ENCODE measurements around the gene AGO4.

- TF ChIP-seq, protein P1, sequence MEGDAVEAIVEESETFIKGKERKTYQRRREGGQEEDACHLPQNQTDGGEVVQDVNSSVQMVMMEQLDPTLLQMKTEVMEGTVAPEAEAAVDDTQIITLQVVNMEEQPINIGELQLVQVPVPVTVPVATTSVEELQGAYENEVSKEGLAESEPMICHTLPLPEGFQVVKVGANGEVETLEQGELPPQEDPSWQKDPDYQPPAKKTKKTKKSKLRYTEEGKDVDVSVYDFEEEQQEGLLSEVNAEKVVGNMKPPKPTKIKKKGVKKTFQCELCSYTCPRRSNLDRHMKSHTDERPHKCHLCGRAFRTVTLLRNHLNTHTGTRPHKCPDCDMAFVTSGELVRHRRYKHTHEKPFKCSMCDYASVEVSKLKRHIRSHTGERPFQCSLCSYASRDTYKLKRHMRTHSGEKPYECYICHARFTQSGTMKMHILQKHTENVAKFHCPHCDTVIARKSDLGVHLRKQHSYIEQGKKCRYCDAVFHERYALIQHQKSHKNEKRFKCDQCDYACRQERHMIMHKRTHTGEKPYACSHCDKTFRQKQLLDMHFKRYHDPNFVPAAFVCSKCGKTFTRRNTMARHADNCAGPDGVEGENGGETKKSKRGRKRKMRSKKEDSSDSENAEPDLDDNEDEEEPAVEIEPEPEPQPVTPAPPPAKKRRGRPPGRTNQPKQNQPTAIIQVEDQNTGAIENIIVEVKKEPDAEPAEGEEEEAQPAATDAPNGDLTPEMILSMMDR (IDR thresholded peaks at IDR 0.05) = no peak
- TF ChIP-seq POLR2A (IDR thresholded peaks at IDR 0.05) = no peak
Observed at GRCh38 chr1:35887508-35887907, 79.7 kb downstream of the AGO4 start.
